ENCODE data around the gene UNCX.
"Not testable (repeated sequence)": the region's sequence is repeated elsewhere in the genome, so short reads cannot be mapped to it uniquely, and the experiment has no call there.

The UNCX gene

DNA sequence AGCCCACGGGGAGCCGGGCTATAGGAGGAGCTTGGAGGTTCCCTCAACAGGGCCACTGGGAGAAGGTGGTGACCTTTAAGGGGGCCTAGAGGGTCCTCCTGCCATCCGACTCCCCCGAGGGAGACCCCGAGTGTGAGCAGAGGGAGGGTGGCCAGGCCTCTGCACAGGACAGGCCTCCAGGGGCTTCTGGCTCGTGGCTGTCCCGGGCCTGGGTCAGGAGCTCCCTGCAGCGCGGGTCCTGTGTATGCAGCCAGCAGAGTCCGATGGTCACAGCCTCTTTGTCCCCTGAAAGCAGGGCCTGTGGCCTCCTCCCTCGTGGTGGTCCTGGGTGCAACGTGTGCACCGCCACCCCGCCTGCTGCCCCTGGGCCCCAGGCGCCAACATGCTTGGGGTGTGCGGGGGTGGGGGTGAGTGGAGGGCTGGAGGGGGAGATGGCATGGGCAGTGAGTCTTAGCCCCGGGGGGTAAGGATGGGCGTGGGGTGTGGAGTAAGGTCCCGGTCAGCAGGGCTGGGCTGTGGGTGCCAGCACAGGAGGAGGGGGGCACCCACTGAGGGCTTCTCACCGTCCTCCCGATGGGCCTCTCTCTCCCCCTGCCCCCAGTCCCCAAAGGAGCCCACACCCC lies 27.1 kb downstream of the UNCX start:
- no peak for DNase-seq

DNA sequence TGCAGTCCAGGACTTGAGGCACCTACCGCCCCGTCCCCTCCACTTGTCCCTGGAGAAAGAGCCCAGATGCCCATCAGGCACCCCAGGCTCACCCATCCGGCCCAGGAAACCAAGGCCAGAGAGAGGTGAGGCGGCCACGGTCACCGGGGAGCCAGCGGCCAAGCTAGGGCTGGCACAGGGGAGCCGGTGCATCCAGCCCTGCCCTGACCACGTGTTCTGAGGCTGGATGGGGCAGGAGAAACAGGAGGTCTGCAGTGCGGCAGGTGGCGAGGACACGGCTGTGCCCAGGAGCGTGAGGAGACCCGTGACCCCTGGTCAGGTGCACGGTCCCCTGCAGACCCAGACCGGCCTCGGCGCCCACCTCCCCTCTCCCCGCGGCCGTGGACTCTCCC lies 27.6 kb downstream of the UNCX start:
- DNase-seq, result no peak

DNA sequence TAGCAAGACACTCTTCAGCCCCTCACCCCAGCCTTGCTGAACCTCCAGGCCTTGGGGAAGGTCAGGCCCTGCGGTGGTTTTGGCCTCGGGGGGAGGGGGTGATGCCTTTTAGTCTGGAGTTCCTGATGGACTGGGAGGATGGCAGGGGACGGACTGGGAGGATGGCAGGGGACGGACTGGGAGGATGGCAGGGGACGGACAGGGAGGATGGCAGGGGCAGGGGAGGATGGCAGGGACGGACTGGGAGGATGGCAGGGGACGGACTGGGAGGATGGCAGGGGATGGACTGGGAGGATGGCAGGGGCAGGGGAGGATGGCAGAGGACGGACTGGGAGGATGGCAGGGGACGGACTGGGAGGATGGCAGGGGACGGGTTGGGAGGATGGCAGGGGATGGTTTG lies 28.4 kb downstream of the UNCX start:
- DNase-seq, result not testable (repeated sequence)

DNA sequence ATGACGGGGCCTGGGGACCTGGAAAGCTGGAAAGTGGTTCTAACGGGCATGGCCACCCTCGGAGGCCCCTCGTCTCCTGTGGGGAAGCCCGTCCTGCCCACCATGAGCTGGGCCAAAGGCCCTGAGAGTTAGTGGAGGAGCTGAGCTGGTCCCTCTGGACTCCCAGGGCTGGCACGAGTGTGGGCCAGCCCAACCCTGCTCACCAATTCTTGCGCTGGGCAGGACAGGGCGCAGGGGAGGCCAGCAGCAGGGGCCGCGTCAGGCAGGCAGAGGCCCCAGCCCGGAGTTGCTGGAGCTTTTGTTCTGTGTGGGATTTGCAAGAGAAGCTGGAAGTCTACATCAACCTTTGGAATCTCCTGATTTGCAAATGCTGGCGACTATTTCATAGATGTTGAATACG lies 29.8 kb downstream of the UNCX start:
- no peak for DNase-seq

DNA sequence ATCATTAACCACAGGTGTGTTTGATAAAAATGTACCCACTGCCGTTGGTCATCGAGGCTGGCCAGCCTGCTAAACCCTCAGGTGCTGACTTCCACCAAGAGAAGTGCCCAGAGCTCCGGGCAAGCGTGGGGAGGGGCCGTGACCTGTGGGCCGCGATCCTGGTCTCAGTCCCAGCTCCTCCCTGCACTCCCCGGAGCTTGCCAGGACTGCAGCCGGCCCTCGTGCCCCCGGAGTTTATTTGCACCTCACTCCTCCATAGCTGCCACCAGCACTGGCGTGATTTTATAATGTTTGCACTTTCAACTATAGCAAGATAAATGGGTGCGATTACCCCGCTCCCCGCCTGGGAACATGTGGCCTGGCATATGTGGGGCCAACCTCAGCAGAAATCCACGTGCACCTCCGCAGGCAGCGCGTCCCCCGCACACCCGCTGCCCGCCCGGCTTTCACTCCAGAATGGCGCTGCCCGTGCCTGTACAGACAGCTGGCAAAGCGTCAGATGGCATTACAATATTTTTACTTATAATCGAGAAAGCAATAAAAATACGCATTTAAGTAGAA lies 30.8 kb downstream of the UNCX start:
- no peak for DNase-seq

DNA sequence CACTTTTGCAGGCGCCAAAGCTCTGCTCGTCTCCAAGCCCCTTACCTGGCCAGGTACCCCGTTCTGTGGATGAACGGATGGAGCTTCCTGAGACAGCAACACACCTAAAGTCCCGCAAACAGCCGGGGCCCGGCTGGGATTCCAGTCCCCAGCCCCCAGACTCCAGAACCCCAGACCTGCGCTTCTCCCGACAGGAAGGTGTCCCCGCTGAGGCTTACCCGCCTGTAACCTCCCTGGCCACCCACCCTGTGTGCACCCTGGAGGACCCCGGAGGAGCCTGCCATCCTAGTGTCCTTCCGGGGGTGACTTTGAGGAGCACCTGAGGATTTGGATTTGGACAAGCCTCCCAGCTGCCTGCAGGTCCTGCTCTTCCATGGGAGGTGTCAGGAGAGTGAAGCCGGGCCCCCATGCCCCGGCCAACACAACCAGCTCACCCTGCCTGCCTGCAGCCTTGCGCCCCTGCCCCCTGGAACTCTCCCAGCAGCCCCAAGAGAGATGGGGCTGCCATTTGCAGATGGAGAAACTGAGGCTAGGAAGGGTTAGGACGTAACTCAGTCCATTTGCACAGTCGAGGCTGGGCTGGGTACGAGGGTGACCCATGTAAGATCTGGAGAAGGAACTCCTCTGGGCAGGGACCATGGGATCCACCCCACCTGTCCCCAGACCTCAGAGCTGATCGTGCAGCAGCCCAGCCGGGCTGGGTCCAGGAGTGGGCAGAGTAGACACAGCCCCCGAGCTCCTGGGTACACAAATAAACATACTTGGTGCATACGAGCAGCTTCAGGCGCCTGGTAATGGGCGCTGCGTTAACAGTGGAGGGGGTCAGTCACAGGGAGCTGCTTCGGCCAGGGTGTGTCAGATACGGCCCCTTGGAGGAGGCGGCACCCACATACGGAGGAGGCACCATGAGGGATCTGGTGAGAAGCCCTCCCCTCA lies 31.9 kb downstream of the UNCX start:
- no peak for DNase-seq

DNA sequence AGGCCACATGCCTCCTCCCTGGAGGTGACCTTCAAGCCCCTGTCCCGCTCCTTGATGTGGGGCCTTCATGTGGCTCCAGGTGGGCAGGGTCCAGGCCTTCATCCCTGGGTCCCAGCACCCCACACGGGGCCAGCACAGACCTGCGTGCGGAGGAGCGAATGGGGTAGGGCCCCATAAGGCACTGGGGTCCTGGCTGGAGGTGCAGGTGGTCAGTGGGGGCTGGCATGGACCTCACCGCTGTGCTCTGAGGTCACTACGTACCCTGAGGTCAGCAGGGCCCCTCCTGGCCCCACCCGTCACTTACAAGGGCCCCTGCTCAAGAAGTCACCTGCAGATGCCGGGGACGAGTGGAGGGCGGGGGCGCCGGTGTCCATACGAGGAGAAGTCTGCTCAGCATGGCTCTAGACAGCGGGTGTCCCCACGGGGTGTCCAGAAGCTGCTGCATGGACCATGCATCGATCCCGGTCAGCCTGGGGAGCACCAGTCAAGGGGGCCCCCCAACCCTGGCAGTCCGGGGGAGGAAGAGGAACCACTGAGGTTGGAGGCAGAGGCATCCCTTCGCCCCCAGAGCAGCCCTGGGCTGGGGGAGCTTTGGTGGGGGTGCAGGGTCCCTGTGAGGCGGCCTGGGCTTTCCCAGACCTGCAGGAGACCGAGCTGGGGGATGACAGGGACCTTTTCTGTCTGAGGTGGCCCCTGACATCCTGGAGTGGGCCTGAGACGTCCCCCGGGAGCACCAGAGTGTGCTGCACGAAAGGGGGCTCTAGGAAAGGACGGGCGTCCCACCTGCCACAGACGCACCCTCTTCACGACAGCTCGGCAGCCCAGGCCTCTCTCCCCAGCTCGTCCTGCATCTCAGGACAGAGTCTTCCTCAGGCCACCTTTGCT lies 34.6 kb downstream of the UNCX start:
- no peak for DNase-seq

DNA sequence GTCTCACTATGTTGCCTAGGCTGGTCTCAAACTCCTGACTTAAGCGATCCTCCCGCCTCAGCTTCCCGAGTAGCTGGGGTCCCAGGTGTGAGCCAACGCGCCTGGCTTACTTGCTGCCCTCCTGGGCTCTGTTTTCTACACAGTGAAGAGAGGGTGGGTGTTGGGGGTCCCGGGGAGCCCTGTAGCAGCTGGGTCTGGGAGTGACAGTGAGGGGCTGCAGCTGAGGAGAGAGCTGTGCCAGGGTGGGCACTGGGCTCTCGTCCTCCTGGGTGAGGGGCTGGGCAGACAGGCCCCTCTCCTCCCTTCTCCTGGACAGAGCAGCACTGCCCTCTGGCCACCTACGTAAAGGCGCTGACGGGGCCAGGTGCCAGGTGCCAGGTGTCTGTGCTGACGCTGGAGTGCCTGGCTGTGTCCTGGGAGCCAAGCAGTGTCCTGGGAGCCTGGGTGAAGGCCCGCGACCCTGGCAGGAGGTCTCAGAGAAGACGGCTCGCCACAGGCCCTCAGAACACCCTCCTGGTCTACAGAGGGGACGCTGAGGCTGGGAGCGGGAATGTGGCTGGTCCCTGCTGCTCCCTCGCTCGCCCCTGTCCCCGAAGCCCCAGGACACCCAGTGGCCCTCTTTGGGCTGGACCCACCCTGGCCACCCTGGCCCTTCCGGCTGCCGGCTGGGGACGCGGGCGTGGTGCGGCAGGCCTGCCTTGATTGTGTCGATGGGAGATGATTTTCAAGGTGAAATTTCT lies 35.6 kb downstream of the UNCX start:
- no peak for DNase-seq

DNA sequence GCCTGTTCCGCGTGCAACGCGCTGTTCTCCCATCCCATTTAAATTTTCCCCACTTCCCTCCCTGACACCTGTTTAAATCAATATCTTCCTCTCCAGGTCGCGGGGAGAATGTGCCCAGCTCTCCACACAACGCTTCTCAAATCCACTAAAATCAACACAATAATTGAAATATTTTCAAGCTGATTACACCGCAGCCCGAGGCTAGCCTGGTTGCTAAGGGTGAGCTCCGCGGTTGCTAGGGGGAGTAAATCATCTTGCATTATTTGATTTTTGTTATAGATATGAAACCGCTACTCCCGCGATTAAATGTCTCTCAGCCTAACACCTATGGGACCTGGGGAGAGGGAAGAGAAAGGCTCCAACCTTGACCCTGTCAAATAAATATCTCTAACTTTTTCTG lies 36.2 kb downstream of the UNCX start:
- no peak for DNase-seq

DNA sequence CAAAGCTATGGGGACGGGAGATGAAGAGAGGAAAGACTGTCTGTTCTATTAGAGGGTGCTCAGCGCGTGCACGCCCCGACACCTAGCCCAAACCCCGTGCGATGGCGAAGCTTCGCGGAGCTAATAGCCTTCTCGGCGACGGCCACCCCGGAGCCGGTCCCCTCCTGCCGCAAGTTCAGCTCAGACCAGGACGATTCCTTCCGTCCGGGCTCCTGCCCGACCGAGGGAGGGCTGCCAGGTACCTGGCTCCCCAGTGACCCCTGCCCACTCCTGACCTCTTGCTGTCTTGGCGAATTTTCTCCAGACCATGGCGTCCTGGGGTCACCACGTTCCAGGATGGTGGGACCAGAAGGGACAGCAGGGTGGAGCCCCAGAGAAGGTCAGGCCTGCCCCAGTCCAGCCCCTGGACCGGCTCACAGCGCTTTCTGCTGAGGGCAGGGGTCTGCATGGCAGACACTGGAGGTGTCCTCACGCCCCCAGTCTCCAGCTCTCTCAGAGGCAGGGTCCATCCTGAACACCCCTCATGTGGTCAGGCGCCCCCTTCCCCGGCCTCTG lies 36.7 kb downstream of the UNCX start:
- no peak for DNase-seq

DNA sequence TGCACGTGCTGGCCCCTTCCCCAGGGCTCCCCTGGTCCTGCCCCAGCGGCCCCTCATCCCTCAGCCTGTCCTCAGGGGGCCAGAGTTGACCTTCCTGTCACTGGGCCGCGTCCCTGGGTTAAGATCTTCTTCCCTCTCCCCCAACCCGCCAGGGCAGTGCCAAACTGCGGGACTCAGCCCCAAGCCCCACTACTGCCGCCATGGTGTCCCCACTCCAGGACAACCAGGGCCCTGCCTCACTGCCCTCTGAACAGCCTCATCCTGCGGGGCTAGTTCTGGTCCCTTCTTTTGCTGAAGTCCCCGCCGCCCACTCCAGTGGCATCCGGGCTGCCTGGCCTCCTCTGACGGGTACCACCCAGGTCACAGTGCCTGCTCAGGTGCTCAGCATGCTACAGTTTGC lies 37.5 kb downstream of the UNCX start:
- no peak for DNase-seq

DNA sequence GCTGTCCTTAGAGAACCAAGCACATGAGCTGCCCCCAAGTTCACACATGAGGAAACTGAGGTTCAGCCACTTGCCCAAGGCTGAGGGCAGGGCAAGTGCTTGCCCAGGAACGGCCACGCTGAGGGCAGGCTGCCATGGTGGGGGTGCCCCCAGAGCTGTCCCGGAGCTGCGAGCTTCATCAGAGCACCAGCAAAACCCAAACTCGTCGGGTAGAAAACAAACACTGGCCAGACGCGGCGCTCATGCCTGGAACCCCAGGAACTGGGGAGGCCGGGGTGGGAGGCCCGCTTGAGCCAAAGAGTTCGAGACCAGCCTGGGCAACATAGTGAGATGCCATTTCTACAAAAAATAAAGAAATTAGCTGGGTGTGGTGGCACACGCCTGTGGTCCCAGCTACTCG lies 38.4 kb downstream of the UNCX start:
- no peak for DNase-seq

DNA sequence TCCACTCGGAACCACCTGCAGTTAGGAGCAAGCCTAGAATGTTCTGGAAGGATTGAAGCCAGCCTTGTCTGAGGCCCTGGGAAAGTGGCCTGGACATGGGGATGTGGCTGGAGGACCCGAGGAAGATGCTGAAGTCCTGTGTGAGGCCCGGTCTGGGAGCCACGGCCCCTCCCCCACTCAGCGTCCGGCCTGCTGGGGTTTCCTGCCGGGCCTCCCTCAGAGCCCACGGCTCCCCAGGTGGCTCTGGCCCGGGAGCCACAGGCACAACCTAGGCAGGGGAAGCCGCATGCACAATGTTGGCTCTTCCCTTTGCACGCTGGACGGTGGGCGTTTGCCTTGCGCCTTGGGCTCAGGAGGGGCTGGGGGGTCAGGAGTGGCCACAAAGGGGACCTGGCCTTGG lies 39.0 kb downstream of the UNCX start:
- DNase-seq, result no peak

DNA sequence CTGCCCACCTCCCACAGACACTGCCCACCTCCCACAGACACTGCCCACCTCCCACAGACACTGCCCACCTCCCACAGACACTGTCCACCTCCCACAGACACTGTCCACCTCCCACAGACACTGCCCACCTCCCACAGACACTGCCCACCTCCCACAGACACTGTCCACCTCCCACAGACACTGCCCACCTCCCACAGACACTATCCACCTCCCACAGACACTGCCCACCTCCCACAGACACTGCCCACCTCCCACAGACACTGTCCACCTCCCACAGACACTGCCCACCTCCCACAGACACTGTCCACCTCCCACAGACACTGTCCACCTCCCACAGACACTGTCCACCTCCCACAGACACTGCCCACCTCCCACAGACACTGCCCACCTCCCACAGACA lies 39.5 kb downstream of the UNCX start:
- DNase-seq, result not testable (repeated sequence)

DNA sequence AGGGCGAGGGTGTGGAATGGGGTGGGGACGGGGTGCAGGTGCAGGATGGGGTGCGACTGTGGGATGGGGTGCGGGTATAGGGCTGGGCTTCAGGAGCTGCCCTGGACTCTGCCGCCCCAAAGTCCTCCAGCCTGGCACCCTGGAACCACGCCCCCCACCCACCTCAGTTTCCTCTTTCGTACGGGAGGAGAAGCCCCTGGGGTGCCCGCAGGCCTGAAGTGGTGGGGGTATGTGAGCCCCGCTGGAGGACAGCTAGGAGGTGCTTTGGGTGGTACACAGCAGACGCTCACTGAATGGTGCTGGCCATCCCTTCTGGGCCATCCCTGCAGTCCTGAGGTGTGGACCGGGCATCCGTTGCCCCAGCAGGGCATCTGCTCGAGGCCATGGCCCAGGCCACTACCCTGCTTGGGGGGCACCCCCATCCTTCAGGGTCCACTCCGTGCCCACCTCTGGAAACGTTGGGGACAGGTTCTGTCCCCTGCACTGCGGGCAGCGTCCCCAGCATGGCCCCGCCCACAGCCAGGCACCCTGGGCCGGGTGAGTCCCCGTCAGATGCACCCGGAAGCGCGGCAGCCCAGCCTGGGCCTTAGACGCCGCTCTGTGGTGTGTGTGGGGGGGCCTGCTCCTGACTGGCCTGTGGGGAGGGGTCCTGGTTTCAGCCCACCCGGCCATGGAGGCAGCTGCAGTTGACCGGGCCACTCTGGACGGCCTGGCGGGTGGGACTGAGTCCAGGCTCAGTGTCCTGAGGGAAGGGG lies 41.6 kb downstream of the UNCX start:
- DNase-seq, result no peak

DNA sequence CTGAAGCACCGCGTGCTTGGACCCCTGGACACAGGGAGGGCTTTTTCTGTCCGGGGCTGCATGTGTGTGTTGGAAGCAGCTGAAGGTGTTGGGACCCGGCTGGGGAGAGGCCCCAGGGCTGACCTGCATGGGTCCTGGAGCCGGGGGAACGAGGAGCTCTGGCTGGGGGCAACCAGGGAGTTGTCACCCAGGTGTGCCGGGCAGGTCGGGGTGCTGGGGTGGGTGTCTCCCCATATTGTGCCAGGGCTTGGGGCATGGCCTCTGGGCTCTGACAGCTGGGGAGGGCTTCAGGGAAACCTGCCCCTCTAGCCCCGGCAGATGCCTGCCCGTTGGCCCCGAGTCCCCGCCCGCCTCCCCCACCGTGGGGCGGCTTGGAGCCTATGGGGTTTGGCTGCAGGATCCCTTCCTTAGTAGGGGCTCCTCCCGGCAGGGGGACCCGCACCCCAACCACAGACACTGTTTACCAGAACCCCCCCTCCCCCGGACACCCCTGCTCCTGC lies 42.3 kb downstream of the UNCX start:
- no peak for DNase-seq

DNA sequence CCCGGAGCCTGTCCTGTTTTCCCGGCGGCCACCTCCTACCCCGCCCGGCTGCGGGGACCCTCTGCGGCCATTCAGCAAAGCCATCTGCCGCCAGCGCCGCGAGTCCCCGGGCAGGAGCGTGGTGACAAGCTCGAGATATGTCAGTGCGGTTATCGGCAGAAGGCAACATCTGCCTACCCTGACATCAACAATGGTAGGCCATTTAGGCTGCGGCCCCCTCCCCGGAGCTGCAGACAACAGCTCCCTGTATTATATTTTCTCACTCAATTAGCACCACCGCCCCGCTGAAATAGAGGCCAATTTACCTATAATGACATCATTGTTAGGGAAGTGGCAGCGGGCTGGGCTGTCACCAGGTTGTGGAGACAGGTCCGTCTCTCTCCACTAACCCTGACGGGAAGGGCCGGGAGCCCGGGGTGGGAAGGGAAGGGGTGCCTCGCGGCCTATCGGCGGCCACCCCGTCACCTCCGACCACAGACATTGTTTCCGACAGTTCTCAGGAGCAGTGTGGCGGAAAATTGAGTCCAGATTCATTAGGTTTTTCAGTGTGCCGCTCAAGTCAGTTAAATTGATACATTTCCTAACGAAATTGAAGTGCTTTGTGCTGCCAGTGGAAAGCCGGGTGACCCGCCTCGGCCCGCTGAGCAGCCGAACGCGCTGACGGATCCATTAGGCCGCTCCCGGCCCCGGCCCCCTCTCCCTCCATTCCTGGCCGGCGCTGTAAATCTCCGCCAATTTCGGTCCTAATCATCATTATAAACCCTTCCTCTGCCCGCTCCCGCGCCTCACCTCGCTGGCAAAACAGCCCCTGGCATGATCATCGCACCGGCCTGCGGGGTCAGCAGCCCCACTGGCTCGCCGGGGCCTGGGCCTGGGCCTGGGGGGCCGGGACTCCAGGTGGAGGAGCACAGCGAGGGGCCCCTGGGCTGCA lies 43.0 kb downstream of the UNCX start:
- no peak for DNase-seq

DNA sequence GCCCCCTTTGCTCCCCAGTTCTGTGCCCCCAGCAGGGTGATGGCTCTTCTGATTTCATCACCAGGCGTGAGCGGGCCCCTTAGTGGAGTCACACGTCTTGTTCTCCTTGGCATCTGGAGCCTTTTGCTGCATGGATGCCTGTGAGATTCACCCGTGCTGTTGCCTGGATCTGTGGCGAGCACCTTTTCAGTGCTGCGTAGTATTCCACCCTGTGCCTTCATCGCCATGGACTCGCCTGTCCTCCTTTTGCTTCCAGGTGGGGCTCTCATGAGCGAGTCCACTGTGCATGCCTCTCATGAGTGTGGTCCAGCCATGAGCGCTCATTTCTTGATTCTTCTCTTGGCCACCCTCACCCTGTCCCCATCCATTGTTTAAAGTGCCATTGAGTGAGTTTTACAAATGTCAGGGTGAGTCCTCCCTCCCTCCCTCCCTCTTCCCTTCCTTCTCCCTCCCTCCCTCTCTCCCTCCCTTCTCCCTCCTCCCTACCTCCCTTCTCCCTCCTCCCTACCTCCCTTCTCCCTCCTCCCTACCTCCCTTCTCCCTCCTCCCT lies 44.0 kb downstream of the UNCX start:
- DNase-seq, result no peak

DNA sequence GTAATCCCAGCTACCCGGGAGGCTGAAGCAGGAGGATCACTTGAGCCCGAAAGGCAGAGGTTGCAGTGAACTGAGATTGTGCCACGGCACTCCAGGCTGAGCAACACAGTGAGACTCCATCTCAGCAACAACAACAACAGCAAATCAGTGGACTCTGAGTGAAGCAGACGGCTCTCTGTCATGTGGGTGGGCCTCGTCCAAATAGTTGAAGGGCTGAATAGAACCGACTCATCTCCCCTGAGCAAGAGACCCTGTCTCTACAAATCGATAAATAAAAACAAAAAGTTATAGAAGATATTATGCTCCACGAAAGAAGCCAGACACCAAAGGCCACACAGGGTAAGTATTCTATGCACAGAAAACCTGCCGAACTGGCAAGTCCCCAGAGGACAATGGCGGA lies 45.9 kb downstream of the UNCX start:
- DNase-seq, result no peak

DNA sequence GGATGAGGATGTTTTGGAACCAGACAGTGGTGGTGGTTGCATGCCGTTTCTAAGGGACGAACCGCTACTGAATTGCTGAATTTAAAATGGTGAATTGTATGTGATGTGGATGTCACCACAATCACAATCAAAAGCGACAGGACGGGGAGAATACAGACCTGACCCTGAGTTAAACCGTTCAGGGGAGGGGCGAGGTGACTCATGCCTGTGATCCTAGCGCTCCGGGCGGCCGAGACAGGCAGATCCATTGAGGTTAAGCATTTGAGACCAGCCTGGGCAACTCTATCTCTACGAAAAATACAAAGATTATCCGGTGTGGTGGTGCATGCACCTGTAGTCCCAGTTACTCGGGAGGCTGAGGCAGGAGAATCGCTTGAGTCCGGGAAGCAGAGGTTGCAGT lies 46.4 kb downstream of the UNCX start:
- DNase-seq, result no peak
